ENCODE results near the gene SVOPL. TPM values are rescaled to one million over a fixed set of nuclear protein-coding genes. Genes with fewer than 3 reads are reported as not detected.

Gene SVOPL
- total and polyA plus RNA-seq, 2 donors (not counting 1 experiment from before 2014, with no cell fraction given) = not detected

- DNase-seq (ENCODE audit: low read depth in 2 of 2) = no peak
- H4K20me1 ChIP-seq (ENCODE audit: control insufficient read depth, extremely low read depth, insufficient read depth, low read length) = no peaks in the 10 kb centered on the region
- TF ChIP-seq CTCF (conservative IDR thresholded peaks at IDR 0.05 in 1 of 2, IDR thresholded peaks at IDR 0.05 in 1 of 2; ENCODE audit: low read depth in 1 of 2, low read length in 2 of 2) (no peak), EZH2 (IDR thresholded peaks at IDR 0.05; ENCODE audit: low read length, missing control alignments) (no peak)
These were observed 35.9 kb downstream of the SVOPL start for GRCh38 chr7:138665249-138665648.

GRCh38 chr7:138663725-138664710 is 37.1 kb downstream of the SVOPL start:
- TF ChIP-seq CTCF (conservative IDR thresholded peaks at IDR 0.05 in 1 of 2, IDR thresholded peaks at IDR 0.05 in 1 of 2; ENCODE audit: low read depth in 1 of 2, low read length in 2 of 2) = no peak
- TF ChIP-seq EZH2 (IDR thresholded peaks at IDR 0.05; ENCODE audit: low read length, missing control alignments) = no peak
- no peak overlapping the region for H3K9ac ChIP-seq (ENCODE audit: insufficient read depth, low read length)
- DNase-seq (ENCODE audit: low read depth in 2 of 2) = peak in 1 of 2 donors; percentile 2
- H2AFZ ChIP-seq (ENCODE audit: low read length) = no peak overlapping the region
- H3K9me3 ChIP-seq (ENCODE audit: control insufficient read depth, insufficient read depth, low read depth, low read length) = no peaks in the 10 kb centered on the region
- H3K4me1 ChIP-seq (ENCODE audit: control insufficient read depth, extremely low read depth, insufficient read depth, low read length) = no peaks in the 10 kb centered on the region
- peak overlapping the region in 3 of 4 experiments; percentile 12 to 46 (median 44) for H3K4me3 ChIP-seq (replicated peaks in 1 of 4; ENCODE audit: control extremely low read depth in 1 of 4, insufficient read depth in 1 of 4, low read depth in 3 of 4, low read length in 4 of 4)
- no peaks in the 10 kb centered on the region for H4K20me1 ChIP-seq (ENCODE audit: control insufficient read depth, extremely low read depth, insufficient read depth, low read length)
- no peak overlapping the region for H3K4me2 ChIP-seq (ENCODE audit: extremely low read depth, insufficient read depth, low read length)
- no peaks in the 10 kb centered on the region for H3K27me3 ChIP-seq (ENCODE audit: control insufficient read depth, insufficient read depth, low read length)
- no peak overlapping the region for H3K27ac ChIP-seq (ENCODE audit: insufficient read depth, low read length)
- H3K36me3 ChIP-seq (ENCODE audit: control insufficient read depth, insufficient read depth, low read length) = no peaks in the 10 kb centered on the region
- H3K79me2 ChIP-seq (ENCODE audit: control insufficient read depth, insufficient read depth, low read length) = no peaks in the 10 kb centered on the region

More at GRCh38 chr7:138665249-138665648, 35.9 kb downstream of the SVOPL start:
- Histone ChIP-seq H3K79me2 (ENCODE audit: control insufficient read depth, insufficient read depth, low read length) (no peaks in the 10 kb centered on the region), H2AFZ (ENCODE audit: low read length) (no peak overlapping the region), H3K4me3 (replicated peaks in 1 of 4; ENCODE audit: control extremely low read depth in 1 of 4, insufficient read depth in 1 of 4, low read depth in 3 of 4, low read length in 4 of 4) (no peak overlapping the region), H3K4me2 (ENCODE audit: extremely low read depth, insufficient read depth, low read length) (no peak overlapping the region), H3K9ac (ENCODE audit: insufficient read depth, low read length) (no peak overlapping the region), H3K27me3 (ENCODE audit: control insufficient read depth, insufficient read depth, low read length) (no peaks in the 10 kb centered on the region), H3K4me1 (ENCODE audit: control insufficient read depth, extremely low read depth, insufficient read depth, low read length) (no peaks in the 10 kb centered on the region), H3K9me3 (ENCODE audit: control insufficient read depth, insufficient read depth, low read depth, low read length) (no peaks in the 10 kb centered on the region), H3K27ac (ENCODE audit: insufficient read depth, low read length) (no peak overlapping the region), H3K36me3 (ENCODE audit: control insufficient read depth, insufficient read depth, low read length) (no peaks in the 10 kb centered on the region)

GRCh38 chr7:138662991-138663320 is 38.2 kb downstream of the SVOPL start:
- H3K4me2 ChIP-seq (ENCODE audit: extremely low read depth, insufficient read depth, low read length) = no peak overlapping the region
- no peak overlapping the region for H2AFZ ChIP-seq (ENCODE audit: low read length)
- H3K4me1 ChIP-seq (ENCODE audit: control insufficient read depth, extremely low read depth, insufficient read depth, low read length) = no peaks in the 10 kb centered on the region
- no peaks in the 10 kb centered on the region for H4K20me1 ChIP-seq (ENCODE audit: control insufficient read depth, extremely low read depth, insufficient read depth, low read length)
- TF ChIP-seq CTCF (conservative IDR thresholded peaks at IDR 0.05 in 1 of 2, IDR thresholded peaks at IDR 0.05 in 1 of 2; ENCODE audit: low read depth in 1 of 2, low read length in 2 of 2) (no peak), EZH2 (IDR thresholded peaks at IDR 0.05; ENCODE audit: low read length, missing control alignments) (no peak)
- no peak for DNase-seq (ENCODE audit: low read depth in 2 of 2)
- no peaks in the 10 kb centered on the region for H3K79me2 ChIP-seq (ENCODE audit: control insufficient read depth, insufficient read depth, low read length)
- no peak overlapping the region for H3K4me3 ChIP-seq (replicated peaks in 1 of 4; ENCODE audit: control extremely low read depth in 1 of 4, insufficient read depth in 1 of 4, low read depth in 3 of 4, low read length in 4 of 4)
- no peaks in the 10 kb centered on the region for H3K36me3 ChIP-seq (ENCODE audit: control insufficient read depth, insufficient read depth, low read length)
- no peaks in the 10 kb centered on the region for H3K27me3 ChIP-seq (ENCODE audit: control insufficient read depth, insufficient read depth, low read length)
- no peaks in the 10 kb centered on the region for H3K9me3 ChIP-seq (ENCODE audit: control insufficient read depth, insufficient read depth, low read depth, low read length)
- H3K27ac ChIP-seq (ENCODE audit: insufficient read depth, low read length) = no peak overlapping the region
- H3K9ac ChIP-seq (ENCODE audit: insufficient read depth, low read length) = no peak overlapping the region

Measured in fibroblast of lung (primary cell).